ENCODE data around the gene CLCA1. TPM values are rescaled to one million over a fixed set of nuclear protein-coding genes. Genes with fewer than 3 reads are reported as not detected.

The CLCA1 gene
- total RNA-seq: 1 to 10 TPM in 1 of 7 donors, under 1 TPM in 2, not detected in 4; 0.07 to 1.5 (median 0.43) TPM
- polyA plus RNA-seq: not detected
- long read RNA-seq, donor 1: 0 reads
- long read RNA-seq, donor 2: 0 reads
- long read RNA-seq, donor 3: 0 reads

- Histone ChIP-seq H3K27ac (no peak within 1 kb of the TSS), H3K27me3 (no peaks in the 10 kb centered on the region), H3K4me3 (no peak within 1 kb of the TSS), H3K4me1 (ENCODE audit: insufficient read depth) (no peaks in the 10 kb centered on the region), H3K36me3 (no peaks in the 10 kb centered on the region), H3K9me3 (no peaks in the 10 kb centered on the region)
- TF ChIP-seq EP300 (IDR thresholded peaks at IDR 0.05) (no peak), POLR2A (IDR thresholded peaks at IDR 0.05) (no peak), CTCF (IDR thresholded peaks at IDR 0.05) (no peak)
- no peak for DNase-seq
- 52 to 69% (median 52%) methylated on average over 7 of the region's 7 CpGs for WGBS, 3 donors
- intact Hi-C loops (cut with DNase I): no loop called here
These were observed at the start of gene CLCA1 for GRCh38 chr1:86468501-86468977. Gene CLCA1 (plus strand): TSS chr1:86468927. CDS start chr1:86468972, 45 bp downstream.

- peak in 1 of 5 donors; percentile 23 for DNase-seq
- H3K36me3 ChIP-seq: no peaks in the 10 kb centered on the region
- TF ChIP-seq CTCF (IDR thresholded peaks at IDR 0.05) (no peak), EP300 (IDR thresholded peaks at IDR 0.05) (no peak), POLR2A (IDR thresholded peaks at IDR 0.05) (no peak)
- no peaks in the 10 kb centered on the region for H3K9me3 ChIP-seq
- intact Hi-C loops (cut with DNase I): no loop called here
- 55 to 66% (median 64%) methylated on average over 4 of the region's 4 CpGs for WGBS, 3 donors
- no peak overlapping the region for H3K4me3 ChIP-seq
- no peaks in the 10 kb centered on the region for H3K4me1 ChIP-seq (ENCODE audit: insufficient read depth)
- H3K27me3 ChIP-seq: no peaks in the 10 kb centered on the region
- no peak overlapping the region for H3K27ac ChIP-seq
These were observed 49.3 kb upstream of the CLCA1 start for GRCh38 chr1:86419277-86419903.

- TF ChIP-seq CTCF (IDR thresholded peaks at IDR 0.05): no peak
- no peak for DNase-seq
- Histone ChIP-seq H3K4me3 (no peak overlapping the region), H3K4me1 (ENCODE audit: insufficient read depth) (no peaks in the 10 kb centered on the region), H3K27ac (no peak overlapping the region), H3K27me3 (no peaks in the 10 kb centered on the region), H3K36me3 (no peaks in the 10 kb centered on the region), H3K9me3 (no peaks in the 10 kb centered on the region)
- intact Hi-C loops (cut with DNase I): no loop called here
- 69 to 75% (median 72%) methylated on average over 7 of the region's 7 CpGs for WGBS, 3 donors
These were observed 47.0 kb upstream of the CLCA1 start for GRCh38 chr1:86421601-86422280.

- Histone ChIP-seq H3K27ac (no peak overlapping the region), H3K4me1 (ENCODE audit: insufficient read depth) (no peaks in the 10 kb centered on the region), H3K4me3 (no peak overlapping the region), H3K36me3 (no peaks in the 10 kb centered on the region), H3K27me3 (no peaks in the 10 kb centered on the region), H3K9me3 (no peaks in the 10 kb centered on the region)
- TF ChIP-seq POLR2A (IDR thresholded peaks at IDR 0.05) (no peak), CTCF (IDR thresholded peaks at IDR 0.05) (no peak), EP300 (IDR thresholded peaks at IDR 0.05) (no peak)
- intact Hi-C loops (cut with DNase I): no loop called here
- no peak for DNase-seq
These were observed 45.3 kb upstream of the CLCA1 start for GRCh38 chr1:86423473-86423872.

Measured in ovary (tissue), 10 donors.